Measurements from ENCODE around the gene ID4.

ID4 gene

DNA sequence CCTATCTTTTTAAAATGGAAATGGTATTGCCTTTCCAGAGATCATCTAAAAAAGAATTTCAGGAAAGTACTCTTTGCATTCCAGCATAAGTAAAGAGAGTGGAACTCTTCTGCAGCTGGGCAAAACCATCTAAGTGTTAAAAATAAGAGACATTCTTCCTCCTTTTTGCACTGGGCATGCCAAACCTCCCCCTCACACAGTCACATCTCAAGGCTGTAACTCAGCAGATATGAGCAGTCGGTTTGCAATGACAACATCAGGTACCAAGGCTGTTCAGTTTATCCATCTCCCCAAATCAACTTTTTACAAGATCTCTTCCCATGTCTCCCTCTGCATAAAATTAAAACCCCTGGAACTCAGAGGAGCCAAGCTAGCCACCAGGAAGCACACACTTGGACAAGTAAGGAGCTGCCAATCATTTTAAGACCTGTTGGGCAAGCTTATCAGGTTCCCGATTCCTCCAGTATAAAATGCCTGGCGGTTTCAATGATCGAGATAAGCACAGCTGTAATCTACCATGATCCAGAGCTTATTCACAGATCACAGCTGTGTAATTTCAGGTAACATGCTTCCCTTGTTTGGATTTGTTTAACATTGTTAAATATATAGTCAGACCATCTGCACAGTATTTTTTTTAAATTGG is 23.2 kb downstream of the ID4 start:
- Histone ChIP-seq H3F3A (ENCODE audit: low read depth) (no peaks in the 10 kb centered on the region), H3K4me2 (ENCODE audit: low read depth, low read length, poor library complexity, severe bottlenecking) (no peak overlapping the region), H3K4me3 (ENCODE audit: low read length, poor library complexity, severe bottlenecking) (no peak overlapping the region), H3K9me2 (replicated peaks; ENCODE audit: low read depth, low read length) (no peaks in the 10 kb centered on the region), H4K20me1 (ENCODE audit: insufficient read depth, low read length, poor library complexity, severe bottlenecking) (no peaks in the 10 kb centered on the region), H3K36me3 (ENCODE audit: insufficient read depth, low read length) (no peaks in the 10 kb centered on the region), H2AFZ (ENCODE audit: low read length) (no peak overlapping the region), H3K9ac (ENCODE audit: low read depth, low read length, poor library complexity, severe bottlenecking) (no peak overlapping the region), H3K9me3 (ENCODE audit: insufficient read depth, low read depth, low read length) (no peaks in the 10 kb centered on the region), H3K27me3 (ENCODE audit: insufficient read depth, low read length, poor library complexity, severe bottlenecking) (no peaks in the 10 kb centered on the region), H3K79me2 (ENCODE audit: insufficient read depth, low read length) (no peaks in the 10 kb centered on the region), H3K4me1 (ENCODE audit: insufficient read depth, low read length, poor library complexity, severe bottlenecking) (no peaks in the 10 kb centered on the region)
- TF ChIP-seq, protein P1, sequence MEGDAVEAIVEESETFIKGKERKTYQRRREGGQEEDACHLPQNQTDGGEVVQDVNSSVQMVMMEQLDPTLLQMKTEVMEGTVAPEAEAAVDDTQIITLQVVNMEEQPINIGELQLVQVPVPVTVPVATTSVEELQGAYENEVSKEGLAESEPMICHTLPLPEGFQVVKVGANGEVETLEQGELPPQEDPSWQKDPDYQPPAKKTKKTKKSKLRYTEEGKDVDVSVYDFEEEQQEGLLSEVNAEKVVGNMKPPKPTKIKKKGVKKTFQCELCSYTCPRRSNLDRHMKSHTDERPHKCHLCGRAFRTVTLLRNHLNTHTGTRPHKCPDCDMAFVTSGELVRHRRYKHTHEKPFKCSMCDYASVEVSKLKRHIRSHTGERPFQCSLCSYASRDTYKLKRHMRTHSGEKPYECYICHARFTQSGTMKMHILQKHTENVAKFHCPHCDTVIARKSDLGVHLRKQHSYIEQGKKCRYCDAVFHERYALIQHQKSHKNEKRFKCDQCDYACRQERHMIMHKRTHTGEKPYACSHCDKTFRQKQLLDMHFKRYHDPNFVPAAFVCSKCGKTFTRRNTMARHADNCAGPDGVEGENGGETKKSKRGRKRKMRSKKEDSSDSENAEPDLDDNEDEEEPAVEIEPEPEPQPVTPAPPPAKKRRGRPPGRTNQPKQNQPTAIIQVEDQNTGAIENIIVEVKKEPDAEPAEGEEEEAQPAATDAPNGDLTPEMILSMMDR (conservative IDR thresholded peaks at IDR 0.05; ENCODE audit: low read length) = no peak
- TF ChIP-seq EZH2phosphoT487 (IDR thresholded peaks at IDR 0.05; ENCODE audit: borderline replicate concordance) = no peak

DNA sequence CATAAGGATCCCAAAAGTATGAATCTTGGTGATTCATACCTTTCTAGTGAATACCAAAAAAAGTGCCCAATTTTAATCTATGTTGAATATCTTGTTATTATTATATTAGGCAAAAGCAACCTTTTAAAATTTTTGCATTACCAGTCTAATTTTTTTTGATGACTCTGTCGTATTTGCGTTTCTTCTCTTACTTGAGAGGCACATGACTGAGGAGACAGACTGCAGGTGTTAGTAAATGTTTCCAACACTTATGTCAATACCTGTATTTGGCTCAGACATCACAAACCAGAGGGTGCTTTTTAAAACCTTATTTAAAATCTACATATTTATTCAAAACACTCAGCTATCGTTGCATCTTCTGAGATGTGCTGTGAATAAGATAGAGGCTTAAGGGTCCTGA is 27.1 kb downstream of the ID4 start:
- H3K27me3 ChIP-seq (ENCODE audit: insufficient read depth, low read length, poor library complexity, severe bottlenecking) = no peaks in the 10 kb centered on the region
- no peak overlapping the region for H3K4me2 ChIP-seq (ENCODE audit: low read depth, low read length, poor library complexity, severe bottlenecking)
- H3K79me2 ChIP-seq (ENCODE audit: insufficient read depth, low read length) = no peaks in the 10 kb centered on the region
- no peak for TF ChIP-seq EZH2phosphoT487 (IDR thresholded peaks at IDR 0.05; ENCODE audit: borderline replicate concordance)
- TF ChIP-seq, protein P1 (conservative IDR thresholded peaks at IDR 0.05; ENCODE audit: low read length) = no peak
- no peaks in the 10 kb centered on the region for H3K4me1 ChIP-seq (ENCODE audit: insufficient read depth, low read length, poor library complexity, severe bottlenecking)
- H3K9me2 ChIP-seq (replicated peaks; ENCODE audit: low read depth, low read length) = no peaks in the 10 kb centered on the region
- H2AFZ ChIP-seq (ENCODE audit: low read length) = no peak overlapping the region
- no peaks in the 10 kb centered on the region for H3K9me3 ChIP-seq (ENCODE audit: insufficient read depth, low read depth, low read length)
- H4K20me1 ChIP-seq (ENCODE audit: insufficient read depth, low read length, poor library complexity, severe bottlenecking) = no peaks in the 10 kb centered on the region
- H3K9ac ChIP-seq (ENCODE audit: low read depth, low read length, poor library complexity, severe bottlenecking) = no peak overlapping the region
- no peak overlapping the region for H3K4me3 ChIP-seq (ENCODE audit: low read length, poor library complexity, severe bottlenecking)
- H3K36me3 ChIP-seq (ENCODE audit: insufficient read depth, low read length) = no peaks in the 10 kb centered on the region
- no peaks in the 10 kb centered on the region for H3F3A ChIP-seq (ENCODE audit: low read depth)

DNA sequence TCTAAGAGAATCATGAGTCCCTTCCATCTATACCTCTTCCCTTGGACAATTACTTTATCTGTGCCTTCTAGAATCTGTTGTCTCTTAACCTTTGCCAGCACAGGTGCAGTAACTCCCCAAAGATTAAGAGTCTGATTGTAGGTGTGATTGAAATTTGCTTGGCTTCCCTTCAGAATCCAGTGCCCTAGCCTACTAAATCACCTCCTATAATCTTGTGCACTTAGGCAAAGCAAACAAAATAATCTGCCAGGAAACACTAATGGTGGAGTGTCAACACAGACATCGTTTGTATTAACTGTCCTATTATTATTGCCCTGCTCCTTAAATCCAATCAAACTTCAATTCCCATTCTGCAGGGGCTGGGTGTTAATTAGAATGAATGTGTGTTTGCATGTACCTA is 28.0 kb downstream of the ID4 start:
- Histone ChIP-seq H3F3A (ENCODE audit: low read depth) (no peaks in the 10 kb centered on the region), H2AFZ (ENCODE audit: low read length) (no peak overlapping the region), H3K9ac (ENCODE audit: low read depth, low read length, poor library complexity, severe bottlenecking) (no peak overlapping the region), H3K4me3 (ENCODE audit: low read length, poor library complexity, severe bottlenecking) (no peak overlapping the region), H3K9me3 (ENCODE audit: insufficient read depth, low read depth, low read length) (no peaks in the 10 kb centered on the region), H3K79me2 (ENCODE audit: insufficient read depth, low read length) (no peaks in the 10 kb centered on the region), H3K4me1 (ENCODE audit: insufficient read depth, low read length, poor library complexity, severe bottlenecking) (no peaks in the 10 kb centered on the region), H3K27me3 (ENCODE audit: insufficient read depth, low read length, poor library complexity, severe bottlenecking) (no peaks in the 10 kb centered on the region), H3K4me2 (ENCODE audit: low read depth, low read length, poor library complexity, severe bottlenecking) (no peak overlapping the region), H3K36me3 (ENCODE audit: insufficient read depth, low read length) (no peaks in the 10 kb centered on the region), H4K20me1 (ENCODE audit: insufficient read depth, low read length, poor library complexity, severe bottlenecking) (no peaks in the 10 kb centered on the region), H3K9me2 (replicated peaks; ENCODE audit: low read depth, low read length) (no peaks in the 10 kb centered on the region)
- TF ChIP-seq, protein P1 (conservative IDR thresholded peaks at IDR 0.05; ENCODE audit: low read length) = no peak
- TF ChIP-seq EZH2phosphoT487 (IDR thresholded peaks at IDR 0.05; ENCODE audit: borderline replicate concordance) = no peak

Data from Loucy (cell line).